HEK293 (cell line): ENCODE results near the gene GBF1.

Experiments
- KLF1 ChIP-seq: fragments of 450-650 bp; formaldehyde crosslinking; IDR thresholded peaks from 2 replicates; pipeline ENCODE4 v1.5.1; 2016; ENCODE audit warnings: missing biosample characterization, missing genetic modification characterization
- ZIC2 ChIP-seq: fragments of 450-650 bp; formaldehyde crosslinking; IDR thresholded peaks from 2 replicates; pipeline ENCODE4 v1.5.1; 2016; ENCODE audit warnings: missing biosample characterization, missing genetic modification characterization
- ZNF521 ChIP-seq: fragments of 450-650 bp; formaldehyde crosslinking; IDR thresholded peaks from 2 replicates; pipeline ENCODE4 v1.5.1; 2017; ENCODE audit warnings: missing biosample characterization, mild to moderate bottlenecking, missing genetic modification characterization
- ZNF549 ChIP-seq: fragments of 450-650 bp; IDR thresholded peaks from 2 replicates; pipeline ENCODE4 v1.5.1; 2018; ENCODE audit warnings: missing biosample characterization, missing genetic modification characterization, mild to moderate bottlenecking, inconsistent platforms, moderate library complexity
- ZNF701 ChIP-seq: fragments of 450-650 bp; formaldehyde crosslinking; IDR thresholded peaks from 2 replicates; pipeline ENCODE4 v1.5.1; 2016; ENCODE audit warnings: missing biosample characterization, missing genetic modification characterization
- ZNF747 ChIP-seq: fragments of 450-650 bp; formaldehyde crosslinking; IDR thresholded peaks from 2 replicates; pipeline ENCODE4 v1.5.1; 2016; ENCODE audit warnings: missing biosample characterization, missing genetic modification characterization
- TF ChIP-seq, protein P1 (sequence below): fragments of 450-650 bp; formaldehyde crosslinking; IDR thresholded peaks from 2 replicates; pipeline ENCODE4 v1.5.1; 2016; ENCODE audit warnings: missing biosample characterization, missing genetic modification characterization

DNA sequence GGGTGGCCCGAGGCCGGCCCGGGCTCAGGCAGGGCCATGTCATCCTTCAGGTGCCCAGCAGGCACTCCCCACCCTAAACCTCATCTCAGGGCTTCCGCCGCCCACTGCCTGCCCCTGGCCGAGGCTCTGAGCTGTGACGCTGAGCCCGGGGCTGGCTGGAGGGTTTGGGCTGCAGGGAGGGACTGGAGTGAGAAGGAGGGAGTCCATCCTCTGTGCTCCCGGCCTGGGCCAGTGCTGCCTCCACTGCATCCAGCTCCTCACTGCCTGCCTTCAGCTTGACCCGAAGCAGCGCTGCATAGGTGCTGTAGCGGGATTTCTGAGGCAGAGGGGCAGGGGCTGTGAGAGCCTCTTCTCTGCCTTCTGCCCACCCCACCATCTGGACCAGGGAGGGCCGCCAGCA is 157.8 kb downstream of the GBF1 start:
- TF ChIP-seq ZNF549 (tag by site-specific recombination) (no peak), KLF1 (no peak), ZNF521 (tag by site-specific recombination) (no peak), ZNF701 (tag by site-specific recombination) (no peak), ZIC2 (no peak), ZNF747 (tag by site-specific recombination) (no peak)
- TF ChIP-seq, protein P1, sequence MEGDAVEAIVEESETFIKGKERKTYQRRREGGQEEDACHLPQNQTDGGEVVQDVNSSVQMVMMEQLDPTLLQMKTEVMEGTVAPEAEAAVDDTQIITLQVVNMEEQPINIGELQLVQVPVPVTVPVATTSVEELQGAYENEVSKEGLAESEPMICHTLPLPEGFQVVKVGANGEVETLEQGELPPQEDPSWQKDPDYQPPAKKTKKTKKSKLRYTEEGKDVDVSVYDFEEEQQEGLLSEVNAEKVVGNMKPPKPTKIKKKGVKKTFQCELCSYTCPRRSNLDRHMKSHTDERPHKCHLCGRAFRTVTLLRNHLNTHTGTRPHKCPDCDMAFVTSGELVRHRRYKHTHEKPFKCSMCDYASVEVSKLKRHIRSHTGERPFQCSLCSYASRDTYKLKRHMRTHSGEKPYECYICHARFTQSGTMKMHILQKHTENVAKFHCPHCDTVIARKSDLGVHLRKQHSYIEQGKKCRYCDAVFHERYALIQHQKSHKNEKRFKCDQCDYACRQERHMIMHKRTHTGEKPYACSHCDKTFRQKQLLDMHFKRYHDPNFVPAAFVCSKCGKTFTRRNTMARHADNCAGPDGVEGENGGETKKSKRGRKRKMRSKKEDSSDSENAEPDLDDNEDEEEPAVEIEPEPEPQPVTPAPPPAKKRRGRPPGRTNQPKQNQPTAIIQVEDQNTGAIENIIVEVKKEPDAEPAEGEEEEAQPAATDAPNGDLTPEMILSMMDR (tag by site-specific recombination), result no peak
